T-cell (primary cell): ENCODE results near the gene TTC9C. TPM values are rescaled to one million over a fixed set of nuclear protein-coding genes. Genes with fewer than 3 reads are reported as not detected.
"Not testable (repeated sequence)": the region's sequence is repeated elsewhere in the genome, so short reads cannot be mapped to it uniquely, and the experiment has no call there.

Experiments
- ATAC-seq, 4 experiments: fragments of 200-7000 bp in 3 of 4; fragments of 150-1000 bp in 1 of 4; cut with Tn5 transposase; replicated peaks in 1 of 4; 1 replicate in 3 of 4; 2 replicates in 1 of 4; pipeline ENCODE4 v1.10.0; 2021; ENCODE audit warnings: moderate library complexity in 3 of 4, mild to moderate bottlenecking in 2 of 4, moderate number of reproducible peaks in 1 of 4
- CTCF ChIA-PET, 2 donors: fragments of 300-600 bp; sonication (Branson Sonifier 250); formaldehyde crosslinking; loops; one replicate each; lab custom pipeline; 2022; ENCODE audit warnings: antibody characterized with exemption in 2 of 2; lab: Charles Lee
- POLR2A ChIA-PET, 2 donors: fragments of 300-600 bp; sonication (Branson Sonifier 250); formaldehyde crosslinking; loops; one replicate each; lab custom pipeline; 2022; ENCODE audit warnings: antibody characterized with exemption in 2 of 2; lab: Charles Lee
- DNase-seq, 35 experiments: peaks; one replicate each; pipeline versions ENCODE4 v3.0.0 to v3.0.0-alpha.2; 2013 to 2023
- H3K27ac ChIP-seq: one replicate; pipeline ENCODE4 v1.5.1; 2013; ENCODE audit warnings: low read length
- H3K27me3 ChIP-seq, 2 experiments: replicated peaks in 1 of 2; 1 replicate in 1 of 2; 2 replicates in 1 of 2; pipeline versions ENCODE4 v1.6.1 to v1.7.0; 2013; ENCODE audit warnings: low read length in 1 of 2, mixed read lengths in 1 of 2; ENCODE audit not compliant: control insufficient read depth in 2 of 2, insufficient read depth in 2 of 2; ENCODE audit errors: extremely low read depth in 1 of 2
- H3K36me3 ChIP-seq, 2 donors: 1 replicate in 1 of 2; 2 replicates in 1 of 2; pipeline versions ENCODE4 v1.6.1 to v1.7.0; 2013; ENCODE audit warnings: low read length in 1 of 2; ENCODE audit not compliant: control insufficient read depth in 2 of 2, insufficient read depth in 1 of 2; ENCODE audit errors: extremely low read depth in 1 of 2
- H3K4me1 ChIP-seq, 2 experiments: 1 replicate in 1 of 2; 2 replicates in 1 of 2; pipeline versions ENCODE4 v1.6.1 to v1.7.0; 2013; ENCODE audit warnings: low read length in 2 of 2, mixed read lengths in 1 of 2; ENCODE audit not compliant: insufficient read depth in 2 of 2, control insufficient read depth in 1 of 2; ENCODE audit errors: extremely low read depth in 1 of 2
- H3K4me3 ChIP-seq, 2 donors: 1 replicate in 1 of 2; 2 replicates in 1 of 2; pipeline versions ENCODE4 v1.5.1 to v1.7.0; 2013; ENCODE audit warnings: mild to moderate bottlenecking in 2 of 2, low read length in 1 of 2, moderate library complexity in 1 of 2; ENCODE audit not compliant: control insufficient read depth in 1 of 2; ENCODE audit errors: extremely low read depth in 1 of 2
- H3K9me3 ChIP-seq: 2 replicates; pipeline ENCODE4 v1.7.0; 2013
- H3K27ac Mint-ChIP-seq, 2 donors: one replicate each; pipeline ENCODE4 v1.8.0; 2020 to 2021; ENCODE audit warnings: mild to moderate bottlenecking in 2 of 2, mixed read lengths in 2 of 2
- H3K27me3 Mint-ChIP-seq, 2 donors: one replicate each; pipeline ENCODE4 v1.8.0; 2021 to 2022; ENCODE audit warnings: mixed read lengths in 2 of 2
- H3K36me3 Mint-ChIP-seq: one replicate; pipeline ENCODE4 v1.8.0; 2021; ENCODE audit warnings: mixed read lengths
- H3K4me1 Mint-ChIP-seq, 3 donors: one replicate each; pipeline ENCODE4 v1.8.0; 2020 to 2022; ENCODE audit warnings: mixed read lengths in 3 of 3, mild to moderate bottlenecking in 1 of 3
- H3K4me3 Mint-ChIP-seq, 3 donors: one replicate each; pipeline ENCODE4 v1.8.0; 2020 to 2022; ENCODE audit warnings: mild to moderate bottlenecking in 3 of 3, mixed read lengths in 3 of 3, moderate library complexity in 3 of 3
- H3K9me3 Mint-ChIP-seq, 3 donors: one replicate each; pipeline ENCODE4 v1.8.0; 2020 to 2022; ENCODE audit warnings: mixed read lengths in 3 of 3
- WGBS: methylation state at CpG from one replicate; pipeline ENCODE4 v1.1.5; 2013; ENCODE audit warnings: missing lambda C conversion rate; ENCODE audit not compliant: insufficient coverage; 5-methylcytosine and 5-hydroxymethylcytosine counted together
- total RNA-seq, 35 experiments: library from RNA in 6 of 35; stranded (reverse) in 6 of 35; fragments of 120-200 nt in 1 of 35; gene quantifications; one replicate each; pipeline versions ENCODE4 v1.2.1 to v1.2.4 and lab custom pipeline; 2013 to 2026

Gene TTC9C
- total RNA-seq, 5 donors from 2014 or later (not counting 1 experiment from before 2014, with no cell fraction given): 15.4 to 54.5 (median 44.6) TPM

DNA sequence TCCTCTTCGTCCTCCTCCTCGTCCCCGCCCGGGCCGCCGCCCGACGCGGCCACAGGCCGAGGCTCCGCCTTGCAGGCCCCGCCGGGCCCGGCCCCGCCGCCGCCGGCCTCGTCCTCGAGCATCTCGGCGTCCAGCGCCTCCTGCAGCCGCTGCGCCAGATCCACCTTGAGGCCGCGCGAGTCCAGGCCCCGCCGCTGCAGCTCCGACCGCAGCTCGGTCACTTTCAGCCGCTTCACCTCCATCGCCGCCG lies 1.4 kb upstream of the TTC9C start:
- ChIA-PET POLR2A (interaction anchor here (0.6 to 3.0 kb wide), 15 partner anchors 15 to 171 kb away, joined by 3 to 19 read pairs (median 4); partner anchors contain the start of genes C11orf98 (in 2 of the 2), CSKMT (in 2 of the 2), EEF1G (in 1 of the 2) and STX5 (in 1 of the 2)), CTCF (interaction anchor here in 1 of 2 donors (0.6 to 2.8 kb wide), 13 partner anchors 8 to 1478 kb away, joined by 3 to 14 read pairs (median 5); partner anchors contain the start of genes C11orf98, CSKMT, SLC3A2 and STX5)
- peak overlapping the region; percentile 86 to 87 for H3K4me3 ChIP-seq
- peak in 2 of 35 experiments; percentile 17 to 18 for DNase-seq
- peaks cover 4 to 38% of the 10 kb centered on the region in 2 donors for H3K36me3 ChIP-seq
- H3K27ac ChIP-seq: no peak overlapping the region
- peaks cover 20 to 43% of the 10 kb centered on the region in 2 experiments for H3K4me1 ChIP-seq
- Mint-ChIP-seq H3K27me3 (no peaks in the 10 kb centered on the region), H3K4me1 (peaks cover 50 to 65% (median 61%) of the 10 kb centered on the region in 3 donors), H3K27ac (peak overlapping the region in 1 of 2 donors; percentile 98), H3K36me3 (peaks cover 40% of the 10 kb centered on the region), H3K9me3 (no peaks in the 10 kb centered on the region), H3K4me3 (peak overlapping the region; percentile 95 to 98 (median 98))
- H3K9me3 ChIP-seq: no peaks in the 10 kb centered on the region
- under 1% methylated on average over 37 of the region's 37 CpGs for WGBS
- ATAC-seq: peak in 3 of 4 experiments; percentile 3 to 6 (median 4)
- no peaks in the 10 kb centered on the region for H3K27me3 ChIP-seq

- peak; percentile 77 to 84 (median 82) for ATAC-seq
- Histone ChIP-seq H3K27ac (peak within 1 kb of the TSS; percentile 94), H3K4me1 (peaks cover 20 to 43% of the 10 kb centered on the region in 2 experiments), H3K27me3 (no peaks in the 10 kb centered on the region), H3K36me3 (peaks cover 4 to 34% of the 10 kb centered on the region in 2 donors), H3K4me3 (peak within 1 kb of the TSS; percentile 86 to 95), H3K9me3 (no peaks in the 10 kb centered on the region)
- Mint-ChIP-seq H3K36me3 (peaks cover 36% of the 10 kb centered on the region), H3K4me1 (peaks cover 45 to 60% (median 56%) of the 10 kb centered on the region in 3 donors), H3K4me3 (peak within 1 kb of the TSS; percentile 95 to 98 (median 98)), H3K27me3 (no peaks in the 10 kb centered on the region), H3K27ac (peak within 1 kb of the TSS; percentile 98 to 99), H3K9me3 (no peaks in the 10 kb centered on the region)
- WGBS: under 1% methylated on average over 45 of the region's 72 CpGs
- CTCF ChIA-PET: interaction anchor here (0.6 to 2.8 kb wide), 17 partner anchors 9 to 1477 kb away, joined by 3 to 14 read pairs (median 3); partner anchors contain the start of genes C11orf98 (in 1 of the 2), CSKMT (in 1 of the 2), SLC3A2 (in 1 of the 2) and STX5 (in 1 of the 2)
- peak; percentile 96 to 100 (median 98) for DNase-seq
- POLR2A ChIA-PET: interaction anchor here (0.6 to 3.0 kb wide), 16 partner anchors 16 to 172 kb away, joined by 3 to 19 read pairs (median 4); partner anchors contain the start of genes C11orf98 (in 2 of the 2), CSKMT (in 2 of the 2), EEF1G (in 1 of the 2) and STX5 (in 1 of the 2)
Observed at GRCh38 chr11:62727165-62727871, 968 bp upstream of the TTC9C start, which contains the start of gene HNRNPUL2. HNRNPUL2 (minus strand) TSS chr11:62727457; CDS start chr11:62727156, 301 bp downstream.

DNA sequence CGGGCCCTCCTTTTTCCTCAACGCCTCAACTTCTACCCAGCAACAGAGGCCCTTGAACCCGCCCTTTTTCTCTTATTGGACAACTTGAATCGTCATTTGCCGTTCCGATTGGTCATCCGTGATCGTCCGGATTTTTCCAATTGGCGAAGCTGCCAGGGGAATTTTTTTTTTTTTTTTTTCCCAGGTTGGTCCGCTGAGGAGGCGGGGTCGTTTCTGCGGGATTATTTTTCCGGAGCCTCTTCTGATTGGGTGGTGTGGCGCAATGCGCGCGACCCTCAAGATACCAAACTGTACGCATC lies 465 bp upstream of the TTC9C start:
- H3K4me1 Mint-ChIP-seq: peaks cover 42 to 57% (median 53%) of the 10 kb centered on the region in 3 donors

GRCh38 chr11:62730076-62730475 lies 1.8 kb downstream of the TTC9C start:
- peak overlapping the region in 1 of 2 donors; percentile 2 for H3K4me3 ChIP-seq
- ATAC-seq, H3K9me3 Mint-ChIP-seq, DNase-seq, H3K27ac ChIP-seq, H3K27me3 ChIP-seq, H3K9me3 ChIP-seq, H3K27me3 Mint-ChIP-seq: not testable (repeated sequence)
- ChIA-PET POLR2A (interaction anchor here (0.5 to 1.1 kb wide), 6 partner anchors 19 to 1522 kb away, joined by 3 to 9 read pairs (median 3); partner anchors contain the start of gene POLR2G (in 1 of the 2)), CTCF (interaction anchor here (0.6 to 1.0 kb wide), 4 partner anchors 24 to 124 kb away, joined by 3 to 9 read pairs (median 6); partner anchors contain the start of gene ZBTB3 (in 1 of the 2))
- WGBS: 93% methylated on average over 11 of the region's 14 CpGs
- peak overlapping the region; percentile 16 to 63 for H3K27ac Mint-ChIP-seq
- peaks cover 22% of the 10 kb centered on the region for H3K36me3 Mint-ChIP-seq
- peak overlapping the region; percentile 73 to 98 (median 98) for H3K4me3 Mint-ChIP-seq
- peaks cover 14 to 41% of the 10 kb centered on the region in 2 experiments for H3K4me1 ChIP-seq
- peaks cover 30 to 43% (median 40%) of the 10 kb centered on the region in 3 donors for H3K4me1 Mint-ChIP-seq
- H3K36me3 ChIP-seq: peaks cover 0 to 28% of the 10 kb centered on the region in 2 donors

More for the DNA sequence above, 465 bp upstream of the TTC9C start:
- Mint-ChIP-seq H3K9me3 (no peaks in the 10 kb centered on the region), H3K36me3 (peaks cover 30% of the 10 kb centered on the region), H3K4me3 (peak overlapping the region; percentile 95 to 98 (median 98)), H3K27me3 (no peaks in the 10 kb centered on the region), H3K27ac (peak overlapping the region; percentile 98 to 99)
- Histone ChIP-seq H3K27me3 (no peaks in the 10 kb centered on the region), H3K4me3 (peak overlapping the region; percentile 86 to 95), H3K9me3 (no peaks in the 10 kb centered on the region), H3K36me3 (peaks cover 4 to 32% of the 10 kb centered on the region in 2 donors), H3K27ac (peak overlapping the region; percentile 94), H3K4me1 (peaks cover 20 to 47% of the 10 kb centered on the region in 2 experiments)
- POLR2A ChIA-PET: interaction anchor here (0.8 to 3.0 kb wide), 12 partner anchors 19 to 172 kb away, joined by 3 to 19 read pairs (median 6); partner anchors contain the start of genes C11orf98 (in 2 of the 2), CSKMT (in 2 of the 2), TMEM179B (in 1 of the 2) and TUT1 (in 1 of the 2)
- peak; percentile 59 to 65 (median 60) for ATAC-seq
- WGBS: 0% methylated on average over 11 of the region's 20 CpGs
- peak in 34 of 35 experiments; percentile 65 to 95 (median 81) for DNase-seq
- CTCF ChIA-PET: interaction anchor here (0.6 to 2.8 kb wide), 15 partner anchors 9 to 1299 kb away, joined by 3 to 14 read pairs (median 3); partner anchors contain the start of genes C11orf98 (in 1 of the 2), CSKMT (in 1 of the 2), SLC3A2 (in 1 of the 2) and TUT1 (in 1 of the 2)

DNA sequence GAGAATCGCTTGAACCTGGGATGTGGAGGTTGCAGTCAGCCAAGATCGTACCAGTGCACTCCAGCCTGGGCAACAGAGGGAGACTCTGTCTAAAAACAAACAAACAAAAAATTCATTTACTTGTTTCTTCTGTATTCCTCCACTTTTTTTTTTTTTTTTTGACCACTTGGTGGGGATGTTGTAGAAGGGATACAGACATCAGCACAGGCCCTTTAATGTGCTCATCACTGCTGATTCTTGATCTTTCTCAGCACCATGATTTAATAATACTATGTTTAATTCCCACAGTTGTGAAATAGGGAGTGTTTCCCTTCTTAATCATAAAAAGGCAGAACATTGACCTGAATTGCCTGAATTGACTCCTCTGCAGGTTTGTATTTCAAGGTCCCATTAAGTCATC lies 4.5 kb downstream of the TTC9C start:
- Mint-ChIP-seq H3K4me1 (peaks cover 17 to 32% (median 28%) of the 10 kb centered on the region in 3 donors), H3K36me3 (peaks cover 17% of the 10 kb centered on the region), H3K27me3 (no peaks in the 10 kb centered on the region), H3K4me3 (no peak overlapping the region), H3K27ac (no peak overlapping the region), H3K9me3 (no peaks in the 10 kb centered on the region)
- Histone ChIP-seq H3K36me3 (peaks cover 0 to 48% of the 10 kb centered on the region in 2 donors), H3K4me3 (no peak overlapping the region), H3K27me3 (no peaks in the 10 kb centered on the region), H3K9me3 (no peaks in the 10 kb centered on the region), H3K4me1 (peaks cover 9 to 28% of the 10 kb centered on the region in 2 experiments), H3K27ac (no peak overlapping the region)
- ChIA-PET POLR2A (no interaction called here), CTCF (interaction anchor here in 1 of 2 donors (0.7 kb wide), 1 partner anchor 46 kb away, joined by 3 read pairs; no protein-coding TSS in a partner anchor)
- no peak for ATAC-seq
- DNase-seq: peak in 1 of 35 experiments; percentile 45
- WGBS: no CpG with 5 or more reads among the region's 2 CpGs
